Astrocyte of the spinal cord (primary cell): ENCODE data around the gene KCNK17.

Experiments
- DNase-seq: peaks from one replicate; pipeline ENCODE4 v3.0.0; 2011; ENCODE audit warnings: low read depth, low spot score
- H3K4me3 ChIP-seq: 2 replicates; pipeline ENCODE4 v1.5.1; 2011; ENCODE audit warnings: low read depth, mild to moderate bottlenecking, low read length, moderate library complexity
- CTCF ChIP-seq: IDR thresholded peaks from 2 replicates; pipeline ENCODE4 v1.5.1; 2012; ENCODE audit warnings: low read depth, mild to moderate bottlenecking, low read length, inconsistent platforms
- in situ Hi-C: cut with HindIII; loops from 2 replicates; pipeline ENCODE4 v1.10.0; 2017; ENCODE audit warnings: low sequenced_read_pairs

Gene KCNK17

GRCh38 chr6:39274903-39275302, 39.3 kb downstream of the KCNK17 start:
- no peak for DNase-seq
- in situ Hi-C loops = no loop called here
- H3K4me3 ChIP-seq = no peak overlapping the region
- TF ChIP-seq CTCF = no peak

DNA sequence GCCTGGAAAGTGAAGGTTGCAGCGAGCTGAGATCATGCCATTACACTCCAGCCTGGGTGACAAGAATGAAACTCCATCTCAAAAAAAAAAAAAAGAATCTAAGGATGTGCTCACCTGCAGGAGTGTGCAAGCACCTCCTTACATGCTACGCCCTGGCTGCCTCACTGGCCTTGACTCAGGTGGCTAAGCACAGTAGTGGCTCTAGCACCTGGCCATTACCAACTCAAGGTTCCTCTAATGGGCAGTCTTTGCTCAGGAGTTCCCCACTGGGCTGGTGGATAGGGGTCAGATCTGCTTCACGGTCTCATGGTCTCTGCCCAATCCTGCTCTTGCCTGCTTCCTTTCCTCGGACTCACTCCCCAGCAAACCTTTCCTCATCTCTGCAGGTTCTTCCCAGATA, 39.7 kb downstream of the KCNK17 start:
- H3K4me3 ChIP-seq = no peak overlapping the region
- TF ChIP-seq CTCF = no peak
- no peak for DNase-seq
- in situ Hi-C loops = no loop called here

DNA sequence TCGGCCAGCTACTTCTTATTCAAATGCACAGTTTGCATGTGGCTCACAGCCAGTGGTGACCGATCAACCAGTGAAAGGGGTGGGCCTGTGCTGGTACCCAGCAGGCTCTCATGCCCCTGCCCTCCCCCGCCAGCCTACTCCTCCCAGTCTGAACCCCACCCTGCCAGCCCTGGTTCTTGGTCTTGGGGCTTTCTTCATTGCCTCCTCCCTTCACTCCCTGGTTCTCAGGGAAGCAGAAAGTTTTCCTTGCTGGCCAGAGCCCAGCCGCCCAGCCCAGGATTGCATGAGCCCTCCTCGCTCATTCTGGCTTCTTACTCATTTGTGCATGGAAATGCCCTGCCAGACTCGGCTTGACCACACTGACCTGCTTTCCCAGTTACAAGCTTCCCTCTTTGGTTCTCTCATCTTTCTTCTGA, 40.8 kb downstream of the KCNK17 start:
- in situ Hi-C loops = no loop called here
- no peak for DNase-seq
- H3K4me3 ChIP-seq = no peak overlapping the region
- no peak for TF ChIP-seq CTCF

DNA sequence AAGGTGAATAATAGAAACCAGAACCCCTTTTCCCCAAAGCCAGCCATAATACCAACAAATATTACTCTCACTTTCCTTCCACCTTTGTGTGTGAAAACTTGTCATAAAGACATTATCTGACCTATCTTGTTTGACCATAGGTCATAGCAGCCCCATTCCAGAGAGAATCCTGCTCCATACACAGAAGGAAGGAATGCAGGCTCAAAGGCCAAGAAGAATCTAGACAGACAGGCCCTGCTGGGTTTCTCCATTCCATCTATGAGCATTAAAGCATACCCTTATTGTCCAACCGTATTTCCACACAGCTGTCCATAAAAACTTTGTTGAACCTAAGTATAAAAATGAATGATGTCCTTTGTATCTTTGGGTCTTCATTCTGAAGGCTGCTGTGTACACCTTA, 44.3 kb downstream of the KCNK17 start:
- TF ChIP-seq CTCF = no peak
- DNase-seq = no peak
- in situ Hi-C loops = no loop called here
- H3K4me3 ChIP-seq = no peak overlapping the region

- TF ChIP-seq CTCF = no peak
- in situ Hi-C loops = no loop called here
- no peak overlapping the region for H3K4me3 ChIP-seq
- no peak for DNase-seq
These were observed 45.5 kb downstream of the KCNK17 start for GRCh38 chr6:39268721-39269120.

- DNase-seq = no peak
- no peak overlapping the region for H3K4me3 ChIP-seq
- TF ChIP-seq CTCF = no peak
- in situ Hi-C loops = no loop called here
These were observed 46.0 kb downstream of the KCNK17 start for GRCh38 chr6:39268171-39268570.

GRCh38 chr6:39266782-39267355, 47.4 kb downstream of the KCNK17 start:
- DNase-seq = no peak
- no peak for TF ChIP-seq CTCF
- no peak overlapping the region for H3K4me3 ChIP-seq
- in situ Hi-C loops = no loop called here
